H9 (cell line): ENCODE data around the gene KIF13A. TPM values are rescaled to one million over a fixed set of nuclear protein-coding genes. Genes with fewer than 3 reads are reported as not detected.

Experiments used
- DNase-seq: peaks from one replicate; pipeline ENCODE4 v3.0.0-alpha.2; 2017
- H2AFZ ChIP-seq: one replicate; pipeline ENCODE4 v1.6.1; 2013; ENCODE audit warnings: mild to moderate bottlenecking, low read length, control low read depth, moderate library complexity
- H2AK5ac ChIP-seq: 2 replicates; pipeline ENCODE4 v1.6.1; 2013; ENCODE audit warnings: low read length, control low read depth, mixed read lengths; ENCODE audit not compliant: insufficient read length
- H2BK120ac ChIP-seq: one replicate; pipeline ENCODE4 v1.6.1; 2013; ENCODE audit warnings: low read depth, mild to moderate bottlenecking, low read length, control low read depth, inconsistent platforms; ENCODE audit not compliant: poor library complexity, severe bottlenecking
- H2BK12ac ChIP-seq: 2 replicates; pipeline ENCODE4 v1.6.1; 2013; ENCODE audit warnings: low read length, control low read depth, mixed read lengths, low read depth; ENCODE audit not compliant: insufficient read length
- H2BK15ac ChIP-seq: 2 replicates; pipeline ENCODE4 v1.6.1; 2013; ENCODE audit warnings: low read depth, low read length, control low read depth
- H2BK20ac ChIP-seq: one replicate; pipeline ENCODE4 v1.6.1; 2013; ENCODE audit warnings: low read depth, mild to moderate bottlenecking, low read length, control low read depth, inconsistent platforms; ENCODE audit not compliant: poor library complexity, severe bottlenecking
- H2BK5ac ChIP-seq: 2 replicates; pipeline ENCODE4 v1.6.1; 2013; ENCODE audit warnings: low read length, control low read depth, mixed read lengths; ENCODE audit not compliant: insufficient read length
- H3K14ac ChIP-seq: 2 replicates; pipeline ENCODE4 v1.6.1; 2013; ENCODE audit warnings: low read length, control low read depth; ENCODE audit not compliant: insufficient read depth
- H3K18ac ChIP-seq: 2 replicates; pipeline ENCODE4 v1.6.1; 2013; ENCODE audit warnings: low read depth, mild to moderate bottlenecking, mixed read lengths, low read length, control low read depth; ENCODE audit not compliant: insufficient read length
- H3K23ac ChIP-seq: 2 replicates; pipeline ENCODE4 v1.6.1; 2013; ENCODE audit warnings: low read length, control low read depth, mixed read lengths, low read depth; ENCODE audit not compliant: insufficient read length
- H3K23me2 ChIP-seq: 2 replicates; pipeline ENCODE4 v1.6.1; 2013; ENCODE audit warnings: low read depth, mild to moderate bottlenecking, mixed read lengths, low read length, control low read depth; ENCODE audit not compliant: insufficient read length, poor library complexity, severe bottlenecking
- H3K27ac ChIP-seq: 2 replicates; pipeline ENCODE4 v1.5.1; 2013; ENCODE audit warnings: low read length, control low read depth, mixed read lengths, low read depth; ENCODE audit not compliant: insufficient read length
- H3K27me3 ChIP-seq: 2 replicates; pipeline ENCODE4 v1.6.1; 2013; ENCODE audit warnings: low read length, control low read depth, inconsistent platforms; ENCODE audit not compliant: insufficient read depth
- H3K4ac ChIP-seq: 2 replicates; pipeline ENCODE4 v1.6.1; 2013; ENCODE audit warnings: low read depth, mild to moderate bottlenecking, control low read depth, inconsistent platforms, low read length, moderate library complexity
- H3K4me1 ChIP-seq: 2 replicates; pipeline ENCODE4 v1.6.1; 2013; ENCODE audit warnings: low read length, control low read depth, inconsistent platforms; ENCODE audit not compliant: insufficient read depth
- H3K4me2 ChIP-seq: 2 replicates; pipeline ENCODE4 v1.6.1; 2013; ENCODE audit warnings: low read length, control low read depth, mixed read lengths; ENCODE audit not compliant: insufficient read length, insufficient read depth
- H3K56ac ChIP-seq: 2 replicates; pipeline ENCODE4 v1.6.1; 2013; ENCODE audit warnings: low read depth, mild to moderate bottlenecking, mixed read lengths, low read length, control low read depth; ENCODE audit not compliant: insufficient read length
- H3K79me1 ChIP-seq: 2 replicates; pipeline ENCODE4 v1.6.1; 2013; ENCODE audit warnings: low read depth, mild to moderate bottlenecking, moderate library complexity, low read length, control low read depth, inconsistent platforms; ENCODE audit not compliant: insufficient read depth, poor library complexity, severe bottlenecking
- H3K79me2 ChIP-seq: 2 replicates; pipeline ENCODE4 v1.6.1; 2013; ENCODE audit warnings: low read length, control low read depth, inconsistent platforms; ENCODE audit not compliant: insufficient read depth
- H3K9ac ChIP-seq: 2 replicates; pipeline ENCODE4 v1.6.1; 2013; ENCODE audit warnings: low read length, control low read depth, mixed read lengths; ENCODE audit not compliant: insufficient read length; ENCODE audit errors: extremely low read depth
- H3K9me3 ChIP-seq: one replicate; pipeline ENCODE4 v1.6.1; 2013; ENCODE audit warnings: low read depth, low read length, inconsistent platforms; ENCODE audit not compliant: control insufficient read depth
- H3T11ph ChIP-seq: one replicate; pipeline ENCODE4 v1.6.1; 2013; ENCODE audit warnings: mild to moderate bottlenecking, low read length, control low read depth, inconsistent platforms
- H4K20me1 ChIP-seq: one replicate; pipeline ENCODE4 v1.6.1; 2013; ENCODE audit not compliant: control insufficient read depth, insufficient read length, insufficient read depth
- H4K5ac ChIP-seq: 2 replicates; pipeline ENCODE4 v1.6.1; 2013; ENCODE audit warnings: low read depth, mild to moderate bottlenecking, mixed read lengths, low read length, control low read depth; ENCODE audit not compliant: insufficient read length
- H4K8ac ChIP-seq: replicated peaks from 2 replicates; pipeline ENCODE4 v1.6.1; 2013; ENCODE audit warnings: low read length, control low read depth, mixed read lengths, low read depth; ENCODE audit not compliant: insufficient read length
- H4K91ac ChIP-seq: 2 replicates; pipeline ENCODE4 v1.6.1; 2013; ENCODE audit warnings: low read depth, mild to moderate bottlenecking, moderate library complexity, mixed read lengths, low read length, control low read depth; ENCODE audit not compliant: insufficient read length
- H3K27ac Mint-ChIP-seq, 3 experiments: 2 replicates in 2 of 3; 3 replicates in 1 of 3; pipeline ENCODE4 v1.8.0; 2020 to 2021; ENCODE audit warnings: mixed read lengths in 3 of 3, mild to moderate bottlenecking in 1 of 3, moderate library complexity in 1 of 3
- H3K27me3 Mint-ChIP-seq: 2 replicates; pipeline ENCODE4 v1.8.0; 2021; ENCODE audit warnings: low read depth, mild to moderate bottlenecking, moderate library complexity, mixed read lengths
- H3K36me3 Mint-ChIP-seq, 3 experiments: 2 replicates in 2 of 3; 3 replicates in 1 of 3; pipeline ENCODE4 v1.8.0; 2020 to 2021; ENCODE audit warnings: low read depth in 3 of 3, mixed read lengths in 3 of 3; ENCODE audit not compliant: insufficient read depth in 1 of 3
- H3K4me1 Mint-ChIP-seq, 2 experiments: 2 replicates each; pipeline ENCODE4 v1.8.0; 2020; ENCODE audit warnings: mixed read lengths in 2 of 2
- H3K4me3 Mint-ChIP-seq, 2 experiments: 2 replicates in 1 of 2; 3 replicates in 1 of 2; pipeline ENCODE4 v1.8.0; 2020 to 2021; ENCODE audit warnings: mild to moderate bottlenecking in 2 of 2, mixed read lengths in 2 of 2, moderate library complexity in 1 of 2
- H3K9me3 Mint-ChIP-seq, 2 experiments: 2 replicates in 1 of 2; 3 replicates in 1 of 2; pipeline ENCODE4 v1.8.0; 2020; ENCODE audit warnings: mild to moderate bottlenecking in 2 of 2, mixed read lengths in 2 of 2, moderate library complexity in 1 of 2
- CTCF ChIP-seq: fragments of 200-600 bp; sonication (generic); conservative IDR thresholded peaks from 3 replicates; pipeline ENCODE4 v1.8.0; 2021; ENCODE audit warnings: antibody characterized with exemption, mild to moderate bottlenecking
- WGBS: extraction: QIAGEN DNeasy Blood & Tissue Kit; methylation state at CpG from one replicate; pipeline ENCODE4 v1.1.7; 2013; ENCODE audit warnings: missing lambda C conversion rate, low lambda C conversion rate, mixed read lengths; ENCODE audit not compliant: insufficient read length; ENCODE audit errors: extremely low coverage; 5-methylcytosine and 5-hydroxymethylcytosine counted together
- total RNA-seq: library from RNA; stranded (reverse); gene quantifications from 2 replicates; pipeline ENCODE4 v1.2.1, GENCODE V29; 2021

KIF13A gene
- total RNA-seq, 1 experiment from 2014 or later = 38.2 TPM

GRCh38 chr6:17984812-17985670 lies 2.4 kb downstream of the KIF13A start:
- Histone ChIP-seq H2BK5ac (no peak overlapping the region), H2BK120ac (no peak overlapping the region), H3K79me1 (no peaks in the 10 kb centered on the region), H3K18ac (no peak overlapping the region), H3K4me1 (peaks cover 3% of the 10 kb centered on the region), H3K27ac (no peak overlapping the region), H2BK12ac (no peak overlapping the region), H2BK20ac (no peak overlapping the region), H3K14ac (no peak overlapping the region), H3K27me3 (no peaks in the 10 kb centered on the region), H3K4ac (no peak overlapping the region), H3K79me2 (peaks cover 2% of the 10 kb centered on the region; the same call in 1 of the 2 replicates), H3K56ac (no peak overlapping the region), H3K23ac (no peak overlapping the region), H3K9me3 (no peaks in the 10 kb centered on the region), H2AK5ac (no peak overlapping the region), H3K23me2 (peaks cover 11% of the 10 kb centered on the region), H3K4me2 (no peak overlapping the region), H2AFZ (no peak overlapping the region), H2BK15ac (no peak overlapping the region), H4K91ac (no peak overlapping the region), H3T11ph (no peak overlapping the region), H3K9ac (no peak overlapping the region), H4K5ac (no peak overlapping the region), H4K8ac (no peak overlapping the region), H4K20me1 (no peaks in the 10 kb centered on the region)
- no peak for DNase-seq
- Mint-ChIP-seq H3K9me3 (no peaks in the 10 kb centered on the region), H3K4me3 (peak overlapping the region; percentile 69 to 89), H3K27ac (no peak overlapping the region), H3K4me1 (peaks cover 40 to 48% of the 10 kb centered on the region in 2 experiments), H3K27me3 (peaks cover 12% of the 10 kb centered on the region), H3K36me3 (peaks cover 4 to 19% (median 6%) of the 10 kb centered on the region in 3 experiments; a peak in 4 of 7 replicates)
- TF ChIP-seq CTCF = no peak
- no CpG with 5 or more reads among the region's 11 CpGs for WGBS
